ENCODE data around the gene NACA. TPM values are rescaled to one million over a fixed set of nuclear protein-coding genes. Genes with fewer than 3 reads are reported as not detected.
A peak's percentile ranks its signal among the peaks of the same experiment; 100 is the strongest.

NACA gene
- total RNA-seq, 1 experiment from 2014 or later = 835 TPM

DNA sequence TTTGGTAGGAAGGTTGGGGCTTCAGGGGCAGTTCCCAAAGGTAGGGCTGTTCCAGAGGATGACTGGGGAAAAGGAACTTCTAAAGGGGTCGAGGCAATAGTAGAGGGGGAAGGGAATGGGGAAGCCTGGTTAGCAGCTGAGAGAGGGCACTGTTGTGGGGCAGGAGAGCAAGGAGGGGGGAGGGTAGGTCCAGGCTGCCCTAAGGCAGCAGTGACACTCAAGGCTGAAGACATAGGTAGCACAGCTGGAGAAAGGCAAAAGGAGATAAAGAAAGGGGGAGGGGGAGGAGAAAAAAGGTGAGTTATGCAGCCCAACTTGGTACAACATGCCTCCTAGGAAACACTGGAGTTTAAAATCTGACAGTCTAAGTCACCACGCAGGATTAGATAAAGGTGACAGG, 3.9 kb downstream of the NACA start:
- intact Hi-C loops (cut with micrococcal nuclease; ENCODE audit: unreplicated experiment) = loop anchor here (10.0 kb wide), 1 partner anchor 86 kb away; the partner anchor contains the start of gene BAZ2A
- no peak for DNase-seq
- H3K4me1 Mint-ChIP-seq (ENCODE audit: low read depth, unreplicated experiment) = peaks cover 63% of the 10 kb centered on the region
- no TSS peak for BruUV-seq (replicated peaks)
- H3K27ac Mint-ChIP-seq (ENCODE audit: unreplicated experiment) = peak overlapping the region; percentile 19
- H3K4me3 Mint-ChIP-seq (ENCODE audit: low read depth, unreplicated experiment) = peak overlapping the region; percentile 97
- H3K36me3 Mint-ChIP-seq (ENCODE audit: insufficient read depth, unreplicated experiment) = peaks cover 78% of the 10 kb centered on the region
- no peaks in the 10 kb centered on the region for H3K27me3 Mint-ChIP-seq (ENCODE audit: unreplicated experiment)
- CTCF ChIA-PET = interaction anchor here (0.6 kb wide), 1 partner anchor 469 kb away, joined by 3 read pairs; no protein-coding TSS in a partner anchor
- H3K9me3 Mint-ChIP-seq (ENCODE audit: low read depth, unreplicated experiment) = no peaks in the 10 kb centered on the region
- TF ChIP-seq, protein P1, sequence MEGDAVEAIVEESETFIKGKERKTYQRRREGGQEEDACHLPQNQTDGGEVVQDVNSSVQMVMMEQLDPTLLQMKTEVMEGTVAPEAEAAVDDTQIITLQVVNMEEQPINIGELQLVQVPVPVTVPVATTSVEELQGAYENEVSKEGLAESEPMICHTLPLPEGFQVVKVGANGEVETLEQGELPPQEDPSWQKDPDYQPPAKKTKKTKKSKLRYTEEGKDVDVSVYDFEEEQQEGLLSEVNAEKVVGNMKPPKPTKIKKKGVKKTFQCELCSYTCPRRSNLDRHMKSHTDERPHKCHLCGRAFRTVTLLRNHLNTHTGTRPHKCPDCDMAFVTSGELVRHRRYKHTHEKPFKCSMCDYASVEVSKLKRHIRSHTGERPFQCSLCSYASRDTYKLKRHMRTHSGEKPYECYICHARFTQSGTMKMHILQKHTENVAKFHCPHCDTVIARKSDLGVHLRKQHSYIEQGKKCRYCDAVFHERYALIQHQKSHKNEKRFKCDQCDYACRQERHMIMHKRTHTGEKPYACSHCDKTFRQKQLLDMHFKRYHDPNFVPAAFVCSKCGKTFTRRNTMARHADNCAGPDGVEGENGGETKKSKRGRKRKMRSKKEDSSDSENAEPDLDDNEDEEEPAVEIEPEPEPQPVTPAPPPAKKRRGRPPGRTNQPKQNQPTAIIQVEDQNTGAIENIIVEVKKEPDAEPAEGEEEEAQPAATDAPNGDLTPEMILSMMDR (IDR thresholded peaks at IDR 0.05; ENCODE audit: unreplicated experiment) = no peak

DNA sequence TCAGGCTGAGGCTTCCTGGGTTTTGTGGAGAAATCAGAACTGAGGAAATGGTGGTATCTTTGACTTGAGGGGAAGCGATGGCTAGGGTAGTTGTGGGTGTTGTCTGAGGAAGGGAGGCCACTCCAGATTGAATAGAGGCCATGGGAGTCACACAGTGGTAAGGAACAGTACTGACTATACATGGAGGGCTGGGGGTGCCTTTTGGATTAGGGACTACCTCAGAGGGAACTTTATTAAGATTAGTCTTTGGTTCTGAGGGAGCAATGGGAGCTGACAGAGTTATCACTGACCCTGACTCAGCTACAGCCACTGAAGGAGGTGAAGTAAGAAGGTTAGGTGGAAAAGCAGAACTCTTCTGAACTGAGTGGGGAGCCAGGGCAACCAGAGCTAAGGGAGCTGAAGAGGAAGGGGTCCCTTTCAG, 4.4 kb downstream of the NACA start:
- CTCF ChIA-PET = interaction anchor here (0.6 kb wide), 1 partner anchor 469 kb away, joined by 3 read pairs; no protein-coding TSS in a partner anchor
- peak overlapping the region; percentile 19 for H3K27ac Mint-ChIP-seq (ENCODE audit: unreplicated experiment)
- H3K4me3 Mint-ChIP-seq (ENCODE audit: low read depth, unreplicated experiment) = peak overlapping the region; percentile 97
- peaks cover 79% of the 10 kb centered on the region for H3K36me3 Mint-ChIP-seq (ENCODE audit: insufficient read depth, unreplicated experiment)
- intact Hi-C loops (cut with micrococcal nuclease; ENCODE audit: unreplicated experiment) = loop anchor here (10.0 kb wide), 1 partner anchor 86 kb away; the partner anchor contains the start of gene BAZ2A
- no peaks in the 10 kb centered on the region for H3K9me3 Mint-ChIP-seq (ENCODE audit: low read depth, unreplicated experiment)
- BruUV-seq (replicated peaks) = no TSS peak
- no peaks in the 10 kb centered on the region for H3K27me3 Mint-ChIP-seq (ENCODE audit: unreplicated experiment)
- DNase-seq = no peak
- TF ChIP-seq, protein P1 (IDR thresholded peaks at IDR 0.05; ENCODE audit: unreplicated experiment) = no peak
- H3K4me1 Mint-ChIP-seq (ENCODE audit: low read depth, unreplicated experiment) = peaks cover 64% of the 10 kb centered on the region

DNA sequence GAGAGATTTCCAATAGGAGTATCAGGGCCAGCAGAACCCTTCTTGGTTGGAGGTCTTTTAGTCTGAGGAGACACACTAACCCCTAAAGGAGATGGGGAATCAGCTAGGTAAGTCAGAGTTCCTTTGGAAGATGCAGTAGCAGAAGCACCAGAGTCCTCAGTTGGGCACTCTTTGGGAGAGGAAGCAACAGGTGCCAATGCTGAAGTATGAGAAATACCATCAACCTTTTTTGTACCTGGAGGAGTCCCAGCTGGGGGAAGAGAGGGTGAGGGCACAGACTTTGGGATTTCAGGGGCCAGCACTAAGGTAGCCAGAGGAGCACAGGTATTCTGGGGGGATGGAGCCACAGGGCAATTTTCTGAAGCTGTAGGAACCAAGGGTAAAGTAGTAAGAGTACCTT, 6.0 kb downstream of the NACA start:
- intact Hi-C loops (cut with micrococcal nuclease; ENCODE audit: unreplicated experiment) = no loop called here
- Mint-ChIP-seq H3K9me3 (ENCODE audit: low read depth, unreplicated experiment) (no peaks in the 10 kb centered on the region), H3K4me1 (ENCODE audit: low read depth, unreplicated experiment) (peaks cover 63% of the 10 kb centered on the region)

DNA sequence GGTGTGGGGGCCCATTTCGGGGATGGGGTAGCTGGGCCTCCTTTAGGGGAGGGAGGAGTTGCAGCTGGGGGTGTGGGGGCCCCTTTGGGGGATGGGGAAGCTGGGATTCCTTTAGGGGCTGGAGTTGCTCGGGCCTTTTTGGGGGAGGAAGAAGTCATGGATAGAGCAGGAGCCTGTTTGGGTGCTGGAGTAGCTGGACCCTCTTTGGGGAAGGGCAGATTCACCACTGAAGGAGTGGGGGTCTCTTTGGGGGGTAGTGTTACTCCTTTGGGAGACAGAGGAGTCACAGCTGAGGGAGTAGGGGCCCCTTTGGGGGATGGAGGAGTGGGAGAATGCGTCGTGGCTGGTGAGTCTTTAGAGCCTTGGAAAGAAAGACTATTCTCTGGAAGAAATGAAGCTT, 6.5 kb downstream of the NACA start:
- Mint-ChIP-seq H3K36me3 (ENCODE audit: insufficient read depth, unreplicated experiment) (peaks cover 76% of the 10 kb centered on the region), H3K27ac (ENCODE audit: unreplicated experiment) (peak overlapping the region; percentile 14), H3K4me3 (ENCODE audit: low read depth, unreplicated experiment) (no peak overlapping the region), H3K27me3 (ENCODE audit: unreplicated experiment) (no peaks in the 10 kb centered on the region), H3K9me3 (ENCODE audit: low read depth, unreplicated experiment) (no peaks in the 10 kb centered on the region), H3K4me1 (ENCODE audit: low read depth, unreplicated experiment) (peaks cover 63% of the 10 kb centered on the region)
- CTCF ChIA-PET = interaction anchor here (0.5 to 1.5 kb wide), 3 partner anchors 31 to 408 kb away, joined by 3 to 4 read pairs (median 4); partner anchors contain the start of gene PTGES3
- BruUV-seq (replicated peaks) = no TSS peak
- intact Hi-C loops (cut with micrococcal nuclease; ENCODE audit: unreplicated experiment) = no loop called here
- TF ChIP-seq, protein P1 (IDR thresholded peaks at IDR 0.05; ENCODE audit: unreplicated experiment) = no peak
- no peak for DNase-seq

More for the DNA sequence above, 6.0 kb downstream of the NACA start:
- peaks cover 76% of the 10 kb centered on the region for H3K36me3 Mint-ChIP-seq (ENCODE audit: insufficient read depth, unreplicated experiment)
- CTCF ChIA-PET = interaction anchor here (0.5 to 0.6 kb wide), 2 partner anchors 21 to 34 kb away, joined by 3 to 4 read pairs; no protein-coding TSS in a partner anchor
- TF ChIP-seq, protein P1 (IDR thresholded peaks at IDR 0.05; ENCODE audit: unreplicated experiment) = no peak
- BruUV-seq (replicated peaks) = no TSS peak
- peak overlapping the region; percentile 14 for H3K27ac Mint-ChIP-seq (ENCODE audit: unreplicated experiment)
- no peaks in the 10 kb centered on the region for H3K27me3 Mint-ChIP-seq (ENCODE audit: unreplicated experiment)
- DNase-seq = no peak
- H3K4me3 Mint-ChIP-seq (ENCODE audit: low read depth, unreplicated experiment) = no peak overlapping the region
